Measurements from ENCODE around the gene TAOK2. TPM values are rescaled to one million over a fixed set of nuclear protein-coding genes. Genes with fewer than 3 reads are reported as not detected.
A peak's percentile ranks its signal among the peaks of the same experiment; 100 is the strongest.

TAOK2 gene
- total and polyA plus RNA-seq, 2 of the 13 experiments (the other 11 are each of a cell fraction or from before 2014, with no cell fraction given): 17.4 to 43.2 TPM

GRCh38 chr16:29973384-29974246, at the start of gene TAOK2 (continued):
- 0 out of 2 replicates have a peak, but pooled peaks have one; percentile 45 for TF ChIP-seq ZXDC (CRISPR knock-in tag; IDR thresholded peaks at IDR 0.05)
- no peak for TF ChIP-seq RORA (CRISPR knock-in tag; IDR thresholded peaks at IDR 0.05)
- TF ChIP-seq ZNF775 (CRISPR knock-in tag; IDR thresholded peaks at IDR 0.05; ENCODE audit: borderline replicate concordance): peak; percentile 19; the same call in 1 of the 2 replicates
- no peak for TF ChIP-seq PTBP1 (IDR thresholded peaks at IDR 0.05; ENCODE audit: low read depth, low read length, poor library complexity, severe bottlenecking)
- TF ChIP-seq, protein P1, sequence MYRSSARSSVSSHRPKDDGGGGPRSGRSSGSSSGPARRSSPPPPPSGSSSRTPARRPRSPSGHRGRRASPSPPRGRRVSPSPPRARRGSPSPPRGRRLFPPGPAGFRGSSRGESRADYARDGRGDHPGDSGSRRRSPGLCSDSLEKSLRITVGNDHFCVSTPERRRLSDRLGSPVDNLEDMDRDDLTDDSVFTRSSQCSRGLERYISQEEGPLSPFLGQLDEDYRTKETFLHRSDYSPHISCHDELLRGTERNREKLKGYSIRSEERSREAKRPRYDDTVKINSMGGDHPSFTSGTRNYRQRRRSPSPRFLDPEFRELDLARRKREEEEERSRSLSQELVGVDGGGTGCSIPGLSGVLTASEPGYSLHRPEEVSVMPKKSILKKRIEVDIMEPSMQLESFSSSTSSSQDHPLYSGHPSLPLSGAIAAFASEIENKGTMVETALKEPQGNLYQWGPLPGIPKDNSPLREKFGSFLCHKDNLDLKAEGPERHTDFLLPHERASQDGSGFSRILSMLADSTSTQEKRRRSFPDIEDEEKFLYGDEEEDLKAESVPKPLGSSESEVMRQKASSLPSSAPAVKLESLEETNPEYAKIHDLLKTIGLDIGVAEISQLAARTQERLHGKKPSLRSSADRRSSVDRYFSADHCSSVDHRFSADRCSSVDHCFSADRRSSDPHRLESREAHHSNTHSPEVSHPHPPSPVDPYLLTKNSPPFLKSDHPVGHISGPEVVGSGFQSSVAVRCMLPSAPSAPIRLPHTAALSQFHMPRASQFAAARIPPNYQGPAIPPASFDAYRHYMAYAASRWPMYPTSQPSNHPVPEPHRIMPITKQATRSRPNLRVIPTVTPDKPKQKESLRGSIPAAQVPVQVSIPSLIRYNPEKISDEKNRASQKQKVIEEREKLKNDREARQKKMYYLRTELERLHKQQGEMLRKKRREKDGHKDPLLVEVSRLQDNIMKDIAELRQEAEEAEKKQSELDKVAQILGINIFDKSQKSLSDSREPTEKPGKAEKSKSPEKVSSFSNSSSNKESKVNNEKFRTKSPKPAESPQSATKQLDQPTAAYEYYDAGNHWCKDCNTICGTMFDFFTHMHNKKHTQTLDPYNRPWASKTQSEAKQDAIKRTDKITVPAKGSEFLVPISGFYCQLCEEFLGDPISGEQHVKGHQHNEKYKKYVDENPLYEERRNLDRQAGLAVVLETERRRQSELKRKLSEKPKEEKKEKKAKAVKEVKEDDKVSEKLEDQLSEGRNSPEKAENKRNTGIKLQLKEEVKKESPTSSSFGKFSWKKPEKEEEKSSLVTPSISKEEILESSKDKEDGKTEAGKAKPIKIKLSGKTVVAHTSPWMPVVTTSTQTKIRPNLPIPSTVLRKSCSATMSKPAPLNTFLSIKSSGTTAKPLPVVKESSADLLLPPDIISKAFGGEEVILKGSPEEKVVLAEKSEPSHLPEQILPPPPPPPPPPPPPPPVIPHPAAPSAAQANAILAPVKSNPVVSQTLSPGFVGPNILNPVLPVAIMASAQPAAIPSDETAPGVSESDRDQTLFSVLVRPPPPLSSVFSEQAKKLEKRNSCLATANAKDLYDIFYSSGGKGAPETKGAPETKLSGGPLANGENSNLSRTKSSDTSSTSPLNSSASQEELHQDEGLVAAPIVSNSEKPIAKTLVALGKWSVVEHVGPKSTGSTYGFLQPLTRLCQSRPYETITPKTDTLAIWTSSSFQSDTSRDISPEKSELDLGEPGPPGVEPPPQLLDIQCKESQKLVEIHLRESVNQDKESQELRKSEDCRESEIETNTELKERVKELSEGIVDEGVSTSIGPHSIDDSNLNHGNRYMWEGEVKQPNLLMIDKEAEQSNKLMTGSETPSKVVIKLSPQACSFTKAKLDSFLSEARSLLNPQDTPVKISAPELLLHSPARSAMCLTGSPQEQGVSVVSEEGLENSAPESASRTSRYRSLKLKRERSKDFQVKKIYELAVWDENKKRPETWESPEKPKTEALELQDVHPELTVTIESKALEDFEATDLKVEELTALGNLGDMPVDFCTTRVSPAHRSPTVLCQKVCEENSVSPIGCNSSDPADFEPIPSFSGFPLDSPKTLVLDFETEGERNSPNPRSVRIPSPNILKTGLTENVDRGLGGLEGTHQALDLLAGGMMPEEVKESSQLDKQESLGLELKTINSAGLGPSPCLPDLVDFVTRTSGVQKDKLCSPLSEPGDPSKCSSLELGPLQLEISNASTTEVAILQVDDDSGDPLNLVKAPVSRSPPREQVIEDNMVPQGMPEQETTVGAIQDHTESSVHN (CRISPR knock-in tag; IDR thresholded peaks at IDR 0.05): peak; percentile 53; the same call in 1 of the 2 replicates
- no peak for TF ChIP-seq ZNF432 (CRISPR knock-in tag; IDR thresholded peaks at IDR 0.05; ENCODE audit: borderline replicate concordance)
- TF ChIP-seq PLRG1 (conservative IDR thresholded peaks at IDR 0.05): no peak
- peak; percentile 79; the same call in 1 of the 2 replicates for TF ChIP-seq HOXA5 (CRISPR knock-in tag; IDR thresholded peaks at IDR 0.05)
- TF ChIP-seq, protein P2, sequence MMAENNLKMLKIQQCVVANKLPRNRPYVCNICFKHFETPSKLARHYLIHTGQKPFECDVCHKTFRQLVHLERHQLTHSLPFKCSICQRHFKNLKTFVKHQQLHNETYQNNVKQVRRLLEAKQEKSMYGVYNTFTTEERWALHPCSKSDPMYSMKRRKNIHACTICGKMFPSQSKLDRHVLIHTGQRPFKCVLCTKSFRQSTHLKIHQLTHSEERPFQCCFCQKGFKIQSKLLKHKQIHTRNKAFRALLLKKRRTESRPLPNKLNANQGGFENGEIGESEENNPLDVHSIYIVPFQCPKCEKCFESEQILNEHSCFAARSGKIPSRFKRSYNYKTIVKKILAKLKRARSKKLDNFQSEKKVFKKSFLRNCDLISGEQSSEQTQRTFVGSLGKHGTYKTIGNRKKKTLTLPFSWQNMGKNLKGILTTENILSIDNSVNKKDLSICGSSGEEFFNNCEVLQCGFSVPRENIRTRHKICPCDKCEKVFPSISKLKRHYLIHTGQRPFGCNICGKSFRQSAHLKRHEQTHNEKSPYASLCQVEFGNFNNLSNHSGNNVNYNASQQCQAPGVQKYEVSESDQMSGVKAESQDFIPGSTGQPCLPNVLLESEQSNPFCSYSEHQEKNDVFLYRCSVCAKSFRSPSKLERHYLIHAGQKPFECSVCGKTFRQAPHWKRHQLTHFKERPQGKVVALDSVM (CRISPR knock-in tag; IDR thresholded peaks at IDR 0.05): peak; percentile 77
- TF ChIP-seq ZFP62 (CRISPR knock-in tag; IDR thresholded peaks at IDR 0.05): no peak
- peak; percentile 72; the same call in 1 of the 2 replicates for TF ChIP-seq ZNF678 (CRISPR knock-in tag; IDR thresholded peaks at IDR 0.05)
- TF ChIP-seq CEBPB (IDR thresholded peaks at IDR 0.05; ENCODE audit: borderline replicate concordance, low read depth, low read length): no peak
- peak; percentile 74; the same call in 1 of the 2 replicates for TF ChIP-seq LBX2 (CRISPR knock-in tag; IDR thresholded peaks at IDR 0.05; ENCODE audit: borderline replicate concordance)

All from HepG2 (cell line).